GM19467 (cell line): ENCODE measurements around the gene CAMK2A.

Experiments
- ATAC-seq: cut with Tn5 transposase; IDR thresholded peaks from one replicate; pipeline ENCODE4 v1.9.1; 2021; ENCODE audit warnings: mild to moderate bottlenecking, moderate library complexity; ENCODE audit not compliant: unreplicated experiment

Gene CAMK2A

DNA sequence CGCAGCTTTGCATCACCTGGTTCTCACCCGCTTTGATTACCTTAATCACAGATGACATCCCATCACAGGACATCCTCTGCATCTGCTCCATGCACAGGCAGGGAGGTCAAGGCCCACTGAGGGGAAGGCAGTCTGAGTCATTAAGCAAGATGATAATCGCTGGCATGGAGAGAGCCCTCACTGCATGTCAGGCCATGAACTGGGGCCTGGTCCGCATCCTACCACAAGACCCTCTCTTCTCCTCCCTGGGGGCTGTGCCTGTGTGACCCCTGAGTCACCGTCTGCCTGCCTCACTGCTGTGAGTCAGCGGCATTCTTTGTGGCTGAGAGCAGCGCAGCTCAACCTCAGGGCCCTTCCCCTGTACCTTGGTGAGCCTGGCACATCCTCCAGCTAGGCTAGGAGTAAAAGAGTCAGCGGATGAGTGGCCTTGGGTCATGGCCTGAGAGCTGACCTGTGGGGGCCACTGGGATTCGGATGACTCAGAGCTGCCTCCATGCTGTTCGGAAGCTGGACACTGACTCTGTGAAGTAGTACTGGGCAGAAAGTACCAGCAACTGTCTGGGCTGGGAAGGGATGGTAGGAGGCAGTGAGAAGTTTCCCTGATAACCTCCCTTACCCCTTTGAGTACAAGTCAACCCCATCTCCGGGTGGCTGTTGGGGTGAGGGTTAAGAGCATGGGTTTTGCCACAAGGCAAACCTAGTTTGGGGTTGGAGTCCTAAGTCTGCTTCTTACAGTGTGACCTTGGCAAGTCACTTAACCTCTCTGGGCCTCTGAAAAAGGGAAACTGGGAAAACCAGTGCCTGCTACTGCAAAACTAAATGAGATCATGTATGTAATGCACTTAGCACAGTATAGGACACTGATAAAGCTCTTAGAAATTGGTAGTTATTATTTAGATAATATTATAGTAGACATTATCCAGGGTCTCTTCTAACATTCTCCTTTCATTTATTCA lies 27.8 kb upstream of the CAMK2A start:
- ATAC-seq = no peak

DNA sequence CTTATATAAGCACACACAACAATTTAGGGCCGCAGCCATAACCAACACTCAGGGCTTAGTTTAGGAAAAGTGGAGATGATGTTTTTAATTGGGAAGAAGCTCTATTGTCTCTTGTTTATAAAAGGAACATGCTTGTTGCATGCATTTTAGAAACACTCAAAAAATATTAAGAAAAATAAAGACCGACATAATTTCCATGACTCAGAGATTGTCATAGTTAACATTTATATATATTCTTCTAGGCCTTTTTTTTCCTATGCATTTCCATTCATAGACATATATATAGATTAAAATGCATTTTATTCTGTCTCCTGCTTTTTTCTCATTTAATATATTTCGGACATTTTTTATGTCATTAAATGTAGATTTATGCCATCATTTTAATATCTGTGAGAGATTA lies 26.7 kb upstream of the CAMK2A start:
- no peak for ATAC-seq

DNA sequence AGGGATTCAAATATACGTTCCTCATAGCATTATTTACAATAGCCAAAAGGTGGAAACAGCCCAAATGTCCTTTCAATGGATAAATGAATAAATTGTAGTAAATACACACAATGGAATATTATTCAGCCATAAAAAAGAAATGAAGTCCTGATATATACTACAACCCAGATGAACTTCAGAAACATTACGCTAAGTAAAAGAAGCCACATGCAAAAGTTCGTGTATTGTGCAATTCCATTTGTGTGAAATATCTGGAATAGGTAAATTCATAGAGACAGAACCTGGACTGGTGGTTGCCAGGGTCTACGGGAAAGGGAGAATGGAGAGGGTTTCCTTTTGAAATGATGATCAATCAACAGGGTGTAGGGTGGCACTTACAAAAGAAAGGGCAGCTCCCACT lies 25.7 kb upstream of the CAMK2A start:
- ATAC-seq = no peak

DNA sequence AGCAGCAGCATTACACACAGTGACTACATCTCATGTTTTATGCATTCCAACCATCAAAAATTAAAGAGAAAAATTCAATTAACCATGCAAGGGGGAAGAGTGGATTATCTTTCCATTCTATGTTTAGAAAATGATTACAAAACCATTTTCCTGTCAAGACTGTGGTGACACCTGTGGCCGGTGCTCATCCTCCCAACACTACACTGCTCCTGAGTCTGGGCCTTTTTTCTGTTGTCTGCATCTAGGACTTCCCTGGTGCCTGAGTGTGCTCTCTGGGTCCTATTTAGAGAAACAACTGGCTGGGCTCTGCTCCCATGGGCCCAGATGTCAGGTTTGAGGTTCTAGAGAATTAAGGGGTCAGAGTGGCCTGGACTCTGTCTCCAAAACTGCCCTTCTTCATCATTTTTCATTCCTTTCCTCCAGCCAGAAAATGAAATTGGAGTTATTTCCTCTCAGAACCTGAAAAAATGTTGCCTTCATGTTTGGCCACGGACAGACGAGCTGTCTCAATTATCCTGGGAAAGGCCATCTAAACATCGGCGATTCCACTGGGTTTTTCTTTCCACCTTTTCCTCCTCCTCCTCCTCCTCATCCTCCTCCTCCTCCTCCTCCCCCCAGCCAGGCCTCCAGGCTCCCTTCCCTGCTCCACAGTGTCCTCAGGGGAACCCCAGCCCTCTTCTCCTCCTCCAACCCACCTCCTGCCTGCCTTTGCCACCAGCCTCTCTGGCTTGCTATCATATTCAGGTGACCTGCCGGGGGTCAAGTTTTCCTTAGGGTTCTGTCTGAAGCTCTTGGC lies 24.5 kb upstream of the CAMK2A start:
- ATAC-seq = no peak

DNA sequence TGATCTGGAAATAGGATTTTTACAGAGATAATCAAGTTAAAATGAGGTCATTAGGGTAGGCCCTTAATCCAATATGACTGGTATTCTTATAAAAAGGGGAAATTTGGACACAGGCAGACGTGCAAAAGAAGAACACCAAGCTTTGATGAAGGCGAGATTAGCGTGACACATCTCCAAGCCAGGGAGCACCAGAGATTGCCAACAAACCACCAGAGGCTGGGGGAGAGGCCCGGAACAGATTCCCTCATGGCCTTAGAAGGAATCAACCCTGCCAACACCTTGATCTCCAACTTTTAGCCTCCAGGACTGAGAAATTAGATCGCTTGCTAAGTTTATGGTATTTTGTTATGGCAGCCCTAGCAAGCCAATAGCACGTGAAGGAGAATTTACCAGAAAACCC lies 23.9 kb upstream of the CAMK2A start:
- no peak for ATAC-seq

DNA sequence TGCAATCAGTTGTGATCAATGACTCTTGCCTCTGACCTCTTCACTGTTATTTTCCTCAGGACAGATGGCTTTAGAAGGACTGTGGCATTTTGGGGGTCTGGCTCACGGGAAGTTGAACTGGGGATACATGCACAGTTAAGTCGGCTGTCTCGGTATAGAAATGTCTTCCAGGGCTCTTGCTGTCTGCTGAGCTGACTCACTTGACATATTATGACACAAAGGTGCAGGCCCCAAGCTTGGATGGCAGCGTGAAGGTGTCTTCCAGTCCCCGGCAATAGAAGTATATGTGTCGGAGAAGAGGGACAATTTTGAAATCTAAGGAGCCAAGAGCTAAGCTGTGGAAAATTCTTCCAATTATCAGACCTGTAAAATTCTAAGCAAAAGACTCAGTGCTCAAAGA lies 22.9 kb upstream of the CAMK2A start:
- no peak for ATAC-seq

DNA sequence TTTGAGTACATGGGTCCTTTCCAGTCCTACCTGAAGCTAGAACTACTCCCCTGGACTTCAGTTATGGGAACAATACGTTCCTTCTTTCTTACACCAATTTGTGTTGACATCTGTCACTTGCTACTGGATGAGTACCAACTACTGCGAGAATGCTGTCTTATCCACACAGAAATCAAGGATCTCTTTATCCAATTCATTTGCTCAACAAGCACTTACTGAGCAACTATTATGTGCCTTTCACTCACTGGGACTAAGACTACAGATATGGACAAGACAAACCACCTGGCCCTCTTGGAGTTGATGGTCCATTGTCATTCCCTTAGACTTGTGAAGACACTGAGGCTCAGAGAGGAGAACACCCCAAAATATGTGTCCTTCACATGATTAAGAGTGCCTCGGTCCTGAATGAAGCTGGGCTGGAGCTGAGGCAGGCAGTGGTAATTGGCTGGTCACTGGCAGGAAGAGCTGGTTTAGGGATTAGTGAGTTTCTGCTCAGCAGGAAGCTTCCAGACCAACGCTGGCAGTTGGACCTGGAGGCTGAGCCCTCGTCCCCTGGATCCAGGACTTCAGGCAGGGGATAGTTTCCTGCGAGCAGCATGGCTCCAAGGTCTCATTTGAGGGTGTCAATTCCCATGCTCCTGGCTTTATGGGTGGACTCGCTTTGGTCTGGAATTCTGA lies 21.6 kb upstream of the CAMK2A start:
- ATAC-seq = no peak

DNA sequence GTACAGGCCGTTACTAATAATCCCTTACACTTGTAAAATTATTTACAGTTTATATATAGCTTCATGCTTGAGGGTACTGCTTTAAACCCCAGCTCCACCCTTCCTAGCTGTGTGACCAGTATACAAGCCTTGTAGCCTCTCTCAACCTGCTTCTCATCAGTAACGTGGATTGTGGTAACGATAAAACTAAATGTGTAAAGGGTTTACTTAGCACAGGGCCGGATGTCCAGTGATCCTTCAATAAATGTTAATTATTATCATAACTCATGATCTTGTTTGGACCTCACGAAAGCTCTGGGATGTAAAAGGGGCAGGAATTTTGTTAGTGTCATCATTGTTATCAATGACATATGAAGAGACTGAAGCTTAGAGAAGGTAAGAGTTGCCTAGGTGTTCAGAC lies 20.7 kb upstream of the CAMK2A start:
- ATAC-seq = no peak

DNA sequence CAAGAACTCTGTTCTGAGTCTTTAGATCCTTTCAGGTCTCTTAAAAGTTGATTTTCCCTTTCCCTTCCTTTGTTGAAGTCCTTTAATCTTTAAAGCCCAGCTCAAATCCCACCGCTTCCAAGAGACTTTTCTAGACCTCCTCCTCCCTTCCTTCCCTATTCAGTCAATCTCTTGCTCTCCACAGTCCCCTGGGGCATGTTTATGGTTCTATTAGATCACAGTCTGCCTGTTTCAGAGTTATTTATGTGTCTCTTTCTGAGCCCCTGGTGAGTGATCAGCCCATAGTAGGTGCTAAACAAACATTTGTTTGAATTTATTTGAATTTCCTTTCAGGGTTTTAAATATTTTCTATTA lies 20.3 kb upstream of the CAMK2A start:
- no peak for ATAC-seq

DNA sequence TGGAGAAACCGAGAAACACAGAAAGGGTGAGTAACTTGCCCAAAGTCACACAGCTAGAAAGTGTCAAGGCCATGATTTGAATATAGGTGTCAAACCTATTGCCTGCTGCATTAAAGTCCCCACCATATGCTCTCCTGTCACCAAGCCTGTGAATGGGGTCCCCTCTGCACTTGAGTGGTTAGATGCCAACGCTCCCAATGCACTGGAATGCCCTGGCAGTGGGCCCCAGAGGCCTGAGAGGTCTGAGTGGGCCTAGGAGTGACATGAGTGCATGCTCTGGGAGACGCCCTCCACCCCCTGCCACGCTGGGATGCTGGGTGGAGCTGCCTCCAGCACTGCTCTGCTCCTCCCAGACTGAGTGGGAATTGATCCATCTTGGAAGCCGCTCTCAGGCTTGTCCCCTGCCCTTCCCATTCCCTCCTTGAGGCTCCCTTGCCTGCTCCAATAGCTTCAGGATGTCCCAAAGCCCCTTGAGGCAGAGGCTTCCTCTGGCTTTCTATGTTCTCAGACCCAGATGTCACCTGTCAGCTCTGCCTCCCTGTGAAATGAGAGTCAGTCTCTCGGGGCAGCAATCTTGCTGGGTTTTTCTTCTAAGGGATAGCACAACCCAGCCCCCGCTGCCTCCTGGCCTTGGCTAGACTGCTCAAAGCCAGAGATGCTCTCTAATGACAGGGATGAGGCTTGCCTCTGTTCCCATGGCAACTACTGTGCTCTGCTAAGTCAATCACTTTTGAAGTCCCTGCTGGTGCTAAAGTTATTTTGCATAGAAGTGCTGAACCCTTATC lies 19.7 kb upstream of the CAMK2A start:
- no peak for ATAC-seq

DNA sequence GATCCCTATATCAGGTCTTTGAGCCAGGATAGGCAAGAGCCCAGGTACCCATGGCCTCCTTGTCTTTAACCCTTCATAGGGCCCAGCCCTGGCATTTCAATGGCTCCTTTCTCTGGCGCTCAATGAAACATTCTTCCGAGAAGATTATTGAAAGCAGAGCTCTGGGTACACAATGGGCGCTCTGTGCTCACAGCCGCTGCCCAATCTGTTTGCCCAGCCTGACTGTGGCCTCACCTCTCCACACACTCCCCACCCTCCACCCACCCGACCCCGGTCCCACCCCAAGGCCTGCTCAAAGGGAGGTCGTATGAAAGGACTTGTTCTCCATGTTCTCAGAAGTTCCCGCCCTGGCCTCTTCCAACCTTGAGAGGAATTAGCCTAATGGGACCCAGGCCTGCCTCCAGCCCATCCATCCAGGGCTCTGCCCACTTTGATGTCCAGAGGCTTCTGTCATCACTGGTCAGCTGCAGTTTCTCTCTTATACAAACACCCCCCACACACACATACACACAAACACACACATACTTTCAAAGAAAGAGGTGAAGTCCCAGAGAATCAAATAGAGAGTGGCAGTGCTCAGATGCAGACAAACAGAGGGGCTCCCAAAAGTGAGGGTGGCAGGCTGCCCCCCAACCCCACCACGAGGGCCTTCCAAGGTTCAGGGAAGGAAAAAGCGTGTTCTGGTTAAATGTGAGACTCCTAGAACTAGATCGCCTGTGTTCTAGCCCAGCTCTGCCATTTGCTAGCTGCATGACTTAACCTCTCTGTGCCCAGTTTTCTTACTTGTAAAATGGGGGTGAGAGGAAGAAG lies 18.2 kb upstream of the CAMK2A start:
- ATAC-seq = no peak

DNA sequence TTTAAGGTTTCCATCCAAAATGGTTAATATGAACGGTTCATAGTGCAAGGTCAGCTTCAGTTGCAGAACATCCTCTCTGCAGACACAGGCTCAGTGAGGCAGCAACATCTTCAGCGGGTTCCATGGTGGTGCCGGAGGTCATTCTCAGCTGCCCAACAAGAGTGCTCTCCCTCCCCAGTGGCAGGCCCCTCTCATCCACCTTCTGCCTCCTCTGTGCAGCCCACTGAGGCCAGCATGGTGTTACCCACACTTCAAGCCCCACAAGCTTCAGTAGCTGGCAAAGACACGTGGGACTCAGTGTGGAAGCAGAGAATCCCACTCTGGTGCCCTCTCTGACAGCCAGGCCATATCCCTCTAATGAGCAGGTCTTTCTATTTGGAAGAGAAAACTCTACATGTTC lies 17.2 kb upstream of the CAMK2A start:
- no peak for ATAC-seq

DNA sequence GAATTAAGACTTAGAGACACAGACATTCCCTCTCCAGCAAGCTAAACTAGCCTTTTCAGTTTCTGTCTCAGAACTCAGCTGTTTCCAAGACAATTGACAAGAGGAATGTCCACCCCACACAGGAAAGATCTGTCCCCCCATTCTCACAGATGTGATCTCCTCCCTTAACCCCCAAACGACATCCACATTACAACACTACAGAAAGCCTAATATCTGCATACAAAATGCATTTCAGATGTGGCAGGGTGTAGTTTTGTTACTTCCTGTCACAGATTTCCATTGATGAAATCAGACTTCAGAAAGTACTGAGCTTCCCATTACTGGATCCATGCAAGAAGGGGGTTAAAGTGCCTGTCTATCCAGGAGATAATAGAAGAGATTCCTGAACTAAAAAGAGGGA lies 16.0 kb upstream of the CAMK2A start:
- ATAC-seq = no peak

DNA sequence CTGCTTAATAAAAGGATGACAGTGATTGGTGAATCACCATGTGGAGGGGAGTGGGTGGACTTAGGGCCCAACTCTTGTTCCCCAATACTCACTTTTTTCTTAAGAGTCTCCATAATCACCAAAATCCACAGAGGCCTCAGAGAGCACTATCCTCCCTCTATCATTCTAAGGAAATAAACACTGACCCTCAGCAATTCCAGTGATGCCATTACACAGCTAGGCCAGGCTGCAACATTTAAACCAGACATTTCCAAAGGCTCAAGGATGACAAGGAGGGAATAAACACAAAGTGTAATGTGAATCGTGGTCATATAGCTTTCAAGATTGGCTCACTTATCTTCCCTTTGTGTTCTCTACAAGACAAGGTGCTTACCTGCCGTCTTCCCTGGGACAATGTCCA lies 15.5 kb upstream of the CAMK2A start:
- ATAC-seq = no peak

DNA sequence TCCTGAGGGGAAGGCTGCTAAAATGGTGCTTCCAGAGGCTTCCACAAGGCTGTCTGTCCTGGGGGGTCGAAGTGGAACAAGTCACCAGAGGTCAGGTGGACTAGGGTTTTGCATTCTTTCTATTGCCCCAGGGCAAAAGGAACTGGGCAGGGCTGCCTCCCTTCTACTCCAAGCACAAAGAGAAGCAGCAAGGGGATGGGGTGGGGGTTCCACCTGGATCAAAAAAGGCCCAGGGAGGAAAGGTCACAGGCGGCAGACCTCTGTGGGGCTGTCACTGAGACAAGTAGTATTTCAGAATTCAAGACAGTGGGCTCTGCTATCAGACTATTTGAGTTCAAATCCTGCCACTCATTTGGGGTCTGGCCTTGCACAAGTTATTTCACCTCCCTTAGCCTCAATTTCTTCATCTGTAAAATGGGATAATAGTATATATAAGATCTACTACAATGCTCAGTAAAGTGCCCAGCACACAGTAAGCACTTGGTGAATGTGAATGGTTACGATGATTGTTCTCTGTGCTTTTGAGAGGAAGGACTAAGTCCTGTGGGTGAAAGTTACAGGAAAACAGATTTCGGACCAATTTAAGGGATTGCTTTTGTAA lies 15.0 kb upstream of the CAMK2A start:
- ATAC-seq = no peak

DNA sequence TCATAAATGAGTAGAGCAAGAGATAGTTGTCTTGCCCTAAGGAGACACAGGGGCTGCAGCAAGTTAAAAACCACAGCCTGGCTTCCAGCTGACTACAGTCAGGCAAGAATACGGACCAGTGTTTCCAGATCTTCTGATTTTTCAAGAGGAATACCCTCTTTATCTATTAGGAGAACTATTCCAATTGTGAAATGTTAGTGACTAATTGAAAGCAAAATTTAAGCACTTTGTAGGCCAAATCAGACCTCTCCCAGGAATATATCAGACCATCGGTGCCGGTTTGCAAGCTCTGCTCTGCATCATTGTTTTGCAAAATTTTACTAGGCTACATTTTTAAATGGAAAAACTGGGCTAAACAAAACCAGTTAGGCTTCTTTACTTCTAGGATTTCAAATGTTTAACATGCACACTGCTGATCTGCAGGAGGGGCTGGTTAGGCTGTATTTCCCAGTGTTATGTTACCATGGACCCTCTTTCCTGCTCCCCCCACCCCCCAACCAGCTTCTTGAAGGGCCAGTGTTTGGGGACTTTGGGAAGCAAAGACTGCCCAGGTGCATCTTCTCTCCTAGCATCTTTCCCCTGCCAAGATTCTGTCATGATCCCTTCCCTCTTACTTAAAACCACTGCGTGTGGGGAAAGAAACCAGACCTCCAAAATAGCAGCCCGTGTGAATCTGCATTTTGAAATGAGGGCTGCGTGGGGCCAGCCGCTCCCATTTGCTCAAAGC lies 14.2 kb upstream of the CAMK2A start:
- no peak for ATAC-seq

DNA sequence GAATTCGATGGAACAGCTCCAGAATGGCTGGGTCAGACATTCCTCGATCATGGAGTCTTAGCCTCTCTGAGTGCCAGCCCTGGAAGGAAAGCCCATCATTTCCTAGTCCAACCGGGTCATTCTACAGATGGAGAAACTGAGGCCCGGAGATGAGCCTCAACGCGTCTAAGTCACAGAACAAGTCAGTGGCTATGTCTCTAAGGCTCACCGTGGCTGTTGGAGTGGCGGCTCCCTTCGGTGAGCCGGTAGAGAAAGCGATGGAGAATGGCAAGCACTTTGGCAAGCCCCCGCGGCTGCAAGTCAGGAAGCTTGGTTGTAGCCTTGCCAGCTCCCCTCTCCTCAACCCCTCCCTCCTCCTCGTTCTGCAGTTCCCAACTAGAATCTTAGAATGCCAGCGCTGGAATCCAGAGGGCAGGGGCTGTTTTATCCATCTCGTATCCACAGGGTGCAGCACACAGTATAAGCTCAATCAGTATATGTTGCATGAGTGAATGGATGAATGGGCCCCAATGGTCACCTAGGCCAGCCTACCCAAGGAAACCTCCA lies 13.6 kb upstream of the CAMK2A start:
- no peak for ATAC-seq

DNA sequence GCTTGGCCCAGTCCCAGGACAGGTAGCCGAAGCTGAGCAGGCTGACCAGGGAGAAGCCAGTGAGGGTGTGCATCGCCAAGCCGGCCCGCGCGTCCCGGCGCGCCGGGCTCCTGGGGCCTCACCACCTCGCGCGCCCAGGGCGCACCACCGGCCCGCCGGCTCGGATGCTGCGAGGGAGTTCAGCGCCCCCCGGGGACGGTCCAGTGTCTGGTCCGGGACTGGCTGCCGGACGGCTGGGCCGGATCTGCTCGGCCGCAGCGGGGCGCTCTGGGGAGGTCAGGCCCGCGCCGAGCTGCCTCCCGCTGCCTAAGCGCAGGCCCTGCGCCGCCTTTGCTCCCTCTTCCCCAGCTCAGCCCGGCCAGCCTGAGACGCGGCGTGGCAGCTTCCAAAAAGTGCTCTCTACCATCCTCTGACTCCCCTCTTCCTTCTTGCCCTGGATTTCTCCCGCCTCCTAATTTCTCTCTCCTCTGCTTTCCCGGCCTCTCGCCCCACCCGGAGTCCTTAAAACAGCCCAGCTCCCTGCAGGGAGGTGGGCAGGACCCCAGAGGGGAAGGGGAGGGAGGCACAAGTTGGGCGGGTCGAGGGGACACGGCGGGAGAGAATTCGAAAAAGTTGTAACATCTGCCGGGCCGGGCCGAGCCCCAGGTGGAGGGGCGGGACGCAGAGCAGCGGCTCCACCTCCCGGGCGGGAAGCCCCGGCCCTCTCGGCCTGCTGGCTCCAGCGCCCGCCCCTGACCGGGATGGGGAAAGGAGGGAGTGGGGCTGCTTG lies 12.9 kb upstream of the CAMK2A start, which contains the start of gene ARSI:
Gene ARSI, minus strand, starts transcription at position 605 of the 769 bp plus-strand sequence. Its CDS starts 532 bp downstream, at position 73.
- no peak for ATAC-seq
